ENCODE measurements around the gene TSHZ2.

TSHZ2 gene

GRCh38 chr20:53142225-53143127 lies 170.3 kb downstream of the TSHZ2 start:
- 97% methylated on average over 13 of the region's 13 CpGs for WGBS
- Histone ChIP-seq H3K4me3 (ENCODE audit: insufficient read depth in 1 of 2, low read depth in 1 of 2, low read length in 2 of 2) (no peak overlapping the region), H2AK5ac (ENCODE audit: low read length, severe bottlenecking) (no peak overlapping the region), H2AFZ (ENCODE audit: low read depth, low read length) (no peak overlapping the region), H3K14ac (ENCODE audit: low read length in 2 of 2) (no peak overlapping the region), H3K4me1 (ENCODE audit: control insufficient read depth, insufficient read depth, low read depth, low read length) (no peaks in the 10 kb centered on the region), H2BK120ac (ENCODE audit: low read depth, low read length) (no peak overlapping the region), H3K36me3 (ENCODE audit: control insufficient read depth in 1 of 2, insufficient read depth in 2 of 2, low read depth in 1 of 2, low read length in 2 of 2) (no peaks in the 10 kb centered on the region), H3K4ac (ENCODE audit: low read depth in 1 of 2, low read length in 2 of 2) (no peak overlapping the region), H2BK12ac (ENCODE audit: low read length in 2 of 2) (peak overlapping the region in 1 of 2 experiments; percentile 45), H3K9ac (ENCODE audit: low read length) (no peak overlapping the region), H3K27ac (ENCODE audit: low read length, poor library complexity, severe bottlenecking) (no peak overlapping the region), H3K27me3 (ENCODE audit: control insufficient read depth in 1 of 2, insufficient read depth in 1 of 2, low read length in 2 of 2) (no peaks in the 10 kb centered on the region), H3K79me1 (replicated peaks; ENCODE audit: low read length, poor library complexity, severe bottlenecking) (no peaks in the 10 kb centered on the region), H4K91ac (ENCODE audit: low read length) (no peak overlapping the region), H4K8ac (ENCODE audit: low read length) (no peak overlapping the region), H2BK5ac (ENCODE audit: low read depth, low read length, poor library complexity, severe bottlenecking) (no peak overlapping the region), H3K23ac (ENCODE audit: low read length in 2 of 2) (no peak overlapping the region), H3K4me2 (ENCODE audit: low read length, poor library complexity, severe bottlenecking) (no peak overlapping the region), H2BK15ac (ENCODE audit: low read depth, poor library complexity, severe bottlenecking) (no peak overlapping the region), H3K18ac (ENCODE audit: low read depth in 1 of 2, low read length in 2 of 2) (no peak overlapping the region), H3K9me3 (ENCODE audit: control insufficient read depth, low read length) (no peaks in the 10 kb centered on the region)
- no peak for DNase-seq

DNA sequence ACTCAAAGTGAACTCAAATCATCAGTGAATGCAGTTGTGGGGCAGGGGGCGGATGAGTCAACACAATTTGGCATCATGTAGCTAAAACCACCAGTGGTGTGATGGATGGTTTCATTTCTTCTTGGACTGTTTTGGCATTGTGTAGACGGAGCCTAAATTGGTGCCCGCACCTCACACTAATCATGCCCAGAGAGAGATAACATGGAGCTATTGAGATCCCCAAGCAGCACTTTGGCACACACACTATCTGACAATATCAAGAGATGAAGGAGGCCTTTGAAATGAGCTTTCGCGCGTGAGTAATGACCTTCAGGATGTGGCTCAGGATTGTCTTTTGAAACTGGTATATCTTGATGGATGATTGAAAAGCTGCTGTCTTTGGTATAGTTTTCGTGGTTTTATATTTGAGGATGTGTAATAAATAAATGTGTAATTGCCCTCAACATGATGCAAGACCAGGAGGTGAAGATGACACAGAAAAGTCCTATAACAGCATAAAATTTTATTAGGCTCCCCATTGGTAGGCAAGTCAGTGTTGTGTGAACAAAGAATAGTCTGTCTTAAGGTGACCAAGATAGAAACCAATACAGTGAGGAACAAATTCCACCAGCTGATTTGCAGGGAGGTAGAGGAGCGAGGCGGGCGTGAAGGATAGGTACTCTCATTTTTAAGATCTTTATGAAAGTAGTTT lies 174.2 kb downstream of the TSHZ2 start:
- Histone ChIP-seq H2BK5ac (ENCODE audit: low read depth, low read length, poor library complexity, severe bottlenecking) (no peak overlapping the region), H3K4me3 (ENCODE audit: insufficient read depth in 1 of 2, low read depth in 1 of 2, low read length in 2 of 2) (no peak overlapping the region), H3K36me3 (ENCODE audit: control insufficient read depth in 1 of 2, insufficient read depth in 2 of 2, low read depth in 1 of 2, low read length in 2 of 2) (no peaks in the 10 kb centered on the region), H4K8ac (ENCODE audit: low read length) (no peak overlapping the region), H2BK12ac (ENCODE audit: low read length in 2 of 2) (no peak overlapping the region), H3K23ac (ENCODE audit: low read length in 2 of 2) (no peak overlapping the region), H3K27me3 (ENCODE audit: control insufficient read depth in 1 of 2, insufficient read depth in 1 of 2, low read length in 2 of 2) (no peaks in the 10 kb centered on the region), H3K4me2 (ENCODE audit: low read length, poor library complexity, severe bottlenecking) (no peak overlapping the region), H2BK15ac (ENCODE audit: low read depth, poor library complexity, severe bottlenecking) (no peak overlapping the region), H3K4ac (ENCODE audit: low read depth in 1 of 2, low read length in 2 of 2) (no peak overlapping the region), H2AK5ac (ENCODE audit: low read length, severe bottlenecking) (no peak overlapping the region), H2BK120ac (ENCODE audit: low read depth, low read length) (no peak overlapping the region), H3K14ac (ENCODE audit: low read length in 2 of 2) (no peak overlapping the region), H3K79me1 (replicated peaks; ENCODE audit: low read length, poor library complexity, severe bottlenecking) (no peaks in the 10 kb centered on the region), H3K9me3 (ENCODE audit: control insufficient read depth, low read length) (no peaks in the 10 kb centered on the region), H3K27ac (ENCODE audit: low read length, poor library complexity, severe bottlenecking) (no peak overlapping the region), H3K18ac (ENCODE audit: low read depth in 1 of 2, low read length in 2 of 2) (no peak overlapping the region), H3K9ac (ENCODE audit: low read length) (no peak overlapping the region), H2AFZ (ENCODE audit: low read depth, low read length) (no peak overlapping the region), H4K91ac (ENCODE audit: low read length) (no peak overlapping the region), H3K4me1 (ENCODE audit: control insufficient read depth, insufficient read depth, low read depth, low read length) (no peaks in the 10 kb centered on the region)
- WGBS: 96% methylated on average over 7 of the region's 10 CpGs
- DNase-seq: no peak

- no peak overlapping the region for H2BK5ac ChIP-seq (ENCODE audit: low read depth, low read length, poor library complexity, severe bottlenecking)
Measured at GRCh38 chr20:53148771-53149147, 176.6 kb downstream of the TSHZ2 start.

GRCh38 chr20:53149148-53149889 lies 177.2 kb downstream of the TSHZ2 start:
- Histone ChIP-seq H3K23ac (ENCODE audit: low read length in 2 of 2) (no peak overlapping the region), H3K4ac (ENCODE audit: low read depth in 1 of 2, low read length in 2 of 2) (no peak overlapping the region), H3K18ac (ENCODE audit: low read depth in 1 of 2, low read length in 2 of 2) (peak overlapping the region in 1 of 2 experiments; percentile 30), H2AK5ac (ENCODE audit: low read length, severe bottlenecking) (no peak overlapping the region), H3K36me3 (ENCODE audit: control insufficient read depth in 1 of 2, insufficient read depth in 2 of 2, low read depth in 1 of 2, low read length in 2 of 2) (no peaks in the 10 kb centered on the region), H3K9ac (ENCODE audit: low read length) (peak overlapping the region; percentile 26), H3K4me3 (ENCODE audit: insufficient read depth in 1 of 2, low read depth in 1 of 2, low read length in 2 of 2) (peak overlapping the region in 1 of 2 experiments; percentile 50), H2BK15ac (ENCODE audit: low read depth, poor library complexity, severe bottlenecking) (no peak overlapping the region), H4K8ac (ENCODE audit: low read length) (peak overlapping the region; percentile 13), H3K27ac (ENCODE audit: low read length, poor library complexity, severe bottlenecking) (no peak overlapping the region), H2AFZ (ENCODE audit: low read depth, low read length) (no peak overlapping the region), H2BK5ac (ENCODE audit: low read depth, low read length, poor library complexity, severe bottlenecking) (no peak overlapping the region), H3K27me3 (ENCODE audit: control insufficient read depth in 1 of 2, insufficient read depth in 1 of 2, low read length in 2 of 2) (no peaks in the 10 kb centered on the region), H3K4me2 (ENCODE audit: low read length, poor library complexity, severe bottlenecking) (no peak overlapping the region), H3K9me3 (ENCODE audit: control insufficient read depth, low read length) (no peaks in the 10 kb centered on the region), H4K91ac (ENCODE audit: low read length) (no peak overlapping the region), H3K79me1 (replicated peaks; ENCODE audit: low read length, poor library complexity, severe bottlenecking) (no peaks in the 10 kb centered on the region), H2BK12ac (ENCODE audit: low read length in 2 of 2) (no peak overlapping the region), H2BK120ac (ENCODE audit: low read depth, low read length) (no peak overlapping the region), H3K14ac (ENCODE audit: low read length in 2 of 2) (no peak overlapping the region), H3K4me1 (ENCODE audit: control insufficient read depth, insufficient read depth, low read depth, low read length) (no peaks in the 10 kb centered on the region)
- peak; percentile 57 for DNase-seq
- 2% methylated on average over 4 of the region's 7 CpGs for WGBS

More at GRCh38 chr20:53148771-53149147, 176.6 kb downstream of the TSHZ2 start:
- Histone ChIP-seq H3K9me3 (ENCODE audit: control insufficient read depth, low read length) (no peaks in the 10 kb centered on the region), H3K4me1 (ENCODE audit: control insufficient read depth, insufficient read depth, low read depth, low read length) (no peaks in the 10 kb centered on the region), H3K27me3 (ENCODE audit: control insufficient read depth in 1 of 2, insufficient read depth in 1 of 2, low read length in 2 of 2) (no peaks in the 10 kb centered on the region), H3K79me1 (replicated peaks; ENCODE audit: low read length, poor library complexity, severe bottlenecking) (no peaks in the 10 kb centered on the region), H3K36me3 (ENCODE audit: control insufficient read depth in 1 of 2, insufficient read depth in 2 of 2, low read depth in 1 of 2, low read length in 2 of 2) (no peaks in the 10 kb centered on the region), H2BK120ac (ENCODE audit: low read depth, low read length) (no peak overlapping the region), H3K4ac (ENCODE audit: low read depth in 1 of 2, low read length in 2 of 2) (no peak overlapping the region), H2BK12ac (ENCODE audit: low read length in 2 of 2) (no peak overlapping the region), H3K23ac (ENCODE audit: low read length in 2 of 2) (no peak overlapping the region), H3K14ac (ENCODE audit: low read length in 2 of 2) (no peak overlapping the region), H2AFZ (ENCODE audit: low read depth, low read length) (no peak overlapping the region), H3K27ac (ENCODE audit: low read length, poor library complexity, severe bottlenecking) (no peak overlapping the region), H3K4me3 (ENCODE audit: insufficient read depth in 1 of 2, low read depth in 1 of 2, low read length in 2 of 2) (no peak overlapping the region), H2AK5ac (ENCODE audit: low read length, severe bottlenecking) (no peak overlapping the region), H4K8ac (ENCODE audit: low read length) (no peak overlapping the region), H3K9ac (ENCODE audit: low read length) (no peak overlapping the region), H2BK15ac (ENCODE audit: low read depth, poor library complexity, severe bottlenecking) (no peak overlapping the region), H3K4me2 (ENCODE audit: low read length, poor library complexity, severe bottlenecking) (no peak overlapping the region), H4K91ac (ENCODE audit: low read length) (no peak overlapping the region), H3K18ac (ENCODE audit: low read depth in 1 of 2, low read length in 2 of 2) (no peak overlapping the region)
- 17% methylated on average over 2 of the region's 3 CpGs for WGBS
- peak; percentile 47 for DNase-seq

Data from mesenchymal stem cell (in vitro differentiated cells and primary cell).